WTC11 (cell line): ENCODE data around the gene PTP4A1.

ENCODE experiments used
- AFF4 ChIP-seq: sonication (generic); formaldehyde crosslinking; IDR thresholded peaks from 2 replicates; pipeline ENCODE4 v1.8.1; 2023; ENCODE audit warnings: mild to moderate bottlenecking, missing genetic modification reagents, borderline replicate concordance
- ATF3 ChIP-seq: sonication (generic); formaldehyde crosslinking; conservative IDR thresholded peaks from 2 replicates; pipeline ENCODE4 v1.8.1; 2022; ENCODE audit warnings: mild to moderate bottlenecking, missing genetic modification reagents
- CREB1 ChIP-seq: sonication (generic); formaldehyde crosslinking; IDR thresholded peaks from 2 replicates; pipeline ENCODE4 v1.8.0; 2023; ENCODE audit warnings: mild to moderate bottlenecking, missing genetic modification reagents
- CTCF ChIP-seq: fragments of 200-600 bp; IDR thresholded peaks from 2 replicates; pipeline ENCODE4 v1.8.0; 2022; ENCODE audit warnings: antibody characterized with exemption
- E2F1 ChIP-seq: sonication (generic); formaldehyde crosslinking; IDR thresholded peaks from 2 replicates; pipeline ENCODE4 v1.8.0; 2022; ENCODE audit warnings: mild to moderate bottlenecking, missing genetic modification reagents
- E2F5 ChIP-seq: sonication (generic); formaldehyde crosslinking; IDR thresholded peaks from 2 replicates; pipeline ENCODE4 v1.8.1; 2022; ENCODE audit warnings: mild to moderate bottlenecking, moderate library complexity, missing genetic modification reagents
- FOXJ3 ChIP-seq: sonication (generic); formaldehyde crosslinking; IDR thresholded peaks from 2 replicates; pipeline ENCODE4 v1.9.0; 2021; ENCODE audit warnings: missing genetic modification reagents, mild to moderate bottlenecking, borderline replicate concordance
- GABPB1 ChIP-seq: sonication (generic); formaldehyde crosslinking; IDR thresholded peaks from 2 replicates; pipeline ENCODE4 v1.8.1; 2023; ENCODE audit warnings: mild to moderate bottlenecking, missing genetic modification reagents
- HMGXB4 ChIP-seq: sonication (generic); formaldehyde crosslinking; IDR thresholded peaks from 2 replicates; pipeline ENCODE4 v1.8.1; 2023; ENCODE audit warnings: mild to moderate bottlenecking, moderate library complexity, missing genetic modification reagents
- JAZF1 ChIP-seq: fragments of 250-450 bp; sonication (Bioruptor Pico); IDR thresholded peaks from 2 replicates; pipeline ENCODE4 v1.9.0; 2021; ENCODE audit warnings: moderate library complexity, mild to moderate bottlenecking, inconsistent platforms
- NFYB ChIP-seq: sonication (generic); formaldehyde crosslinking; conservative IDR thresholded peaks from 2 replicates; pipeline ENCODE4 v1.8.0; 2022; ENCODE audit warnings: low read depth, missing genetic modification reagents
- NR2C2 ChIP-seq: sonication (generic); formaldehyde crosslinking; IDR thresholded peaks from 2 replicates; pipeline ENCODE4 v1.8.0; 2022; ENCODE audit warnings: mild to moderate bottlenecking, missing genetic modification reagents
- OVOL2 ChIP-seq: fragments of 250-450 bp; sonication (Bioruptor Pico); IDR thresholded peaks from 2 replicates; pipeline ENCODE4 v1.9.0; 2021; ENCODE audit warnings: mild to moderate bottlenecking, borderline replicate concordance
- ZNF232 ChIP-seq: sonication (generic); formaldehyde crosslinking; IDR thresholded peaks from 2 replicates; pipeline ENCODE4 v1.8.0; 2022; ENCODE audit warnings: mild to moderate bottlenecking, missing genetic modification reagents

- no peak for TF ChIP-seq HMGXB4 (CRISPR knock-in tag)
- no peak for TF ChIP-seq OVOL2 (CRISPR knock-in tag)
- no peak for TF ChIP-seq CTCF
- no peak for TF ChIP-seq E2F5
- TF ChIP-seq ATF3, result no peak
- no peak for TF ChIP-seq JAZF1 (CRISPR knock-in tag)
- TF ChIP-seq NFYB (CRISPR knock-in tag), result no peak
- no peak for TF ChIP-seq GABPB1 (CRISPR knock-in tag)
- no peak for TF ChIP-seq NR2C2 (CRISPR knock-in tag)
- TF ChIP-seq CREB1 (CRISPR knock-in tag), result no peak
- no peak for TF ChIP-seq FOXJ3
- TF ChIP-seq AFF4 (CRISPR knock-in tag), result no peak
- TF ChIP-seq E2F1 (CRISPR knock-in tag), result no peak
- no peak for TF ChIP-seq ZNF232 (CRISPR knock-in tag)
Observed at GRCh38 chr6:63553900-63554299, 18.4 kb upstream of the PTP4A1 start.
